A549 (cell line): Measurements from ENCODE around the gene OBSL1.

ENCODE experiments used
- ATOH8 ChIP-seq: fragments of 250-450 bp; sonication (Bioruptor Pico); IDR thresholded peaks from 2 replicates; pipeline ENCODE4 v1.5.0; 2020; ENCODE audit warnings: low read depth, mild to moderate bottlenecking, moderate library complexity
- BHLHE40 ChIP-seq: IDR thresholded peaks from 2 replicates; pipeline ENCODE4 v1.6.1; 2012; ENCODE audit warnings: low read depth, low read length, inconsistent platforms
- CEBPB ChIP-seq, 2 experiments: fragments of >200 bp in 1 of 2; sonication (Bioruptor Twin) in 1 of 2; formaldehyde crosslinking in 1 of 2; IDR thresholded peaks; 2 replicates each; pipeline ENCODE4 v1.6.1; 2012 to 2016
- CHD2 ChIP-seq: fragments of 150-350 bp; IDR thresholded peaks from 2 replicates; pipeline ENCODE4 v1.6.1; 2014; ENCODE audit warnings: low read length; ENCODE audit not compliant: partially characterized antibody
- CHD4 ChIP-seq: fragments of 200-600 bp; sonication (generic); IDR thresholded peaks from 2 replicates; pipeline ENCODE4 v1.6.1; 2016; ENCODE audit warnings: antibody characterized with exemption, mild to moderate bottlenecking, borderline replicate concordance
- EP300 ChIP-seq, 2 experiments: fragments of >200 bp; sonication (Bioruptor Twin); formaldehyde crosslinking; IDR thresholded peaks; 2 replicates in 1 of 2; 3 replicates in 1 of 2; pipeline ENCODE4 v1.6.1; 2016 to 2017
- JUN ChIP-seq, 2 experiments: fragments of >200 bp; sonication (Bioruptor Twin); formaldehyde crosslinking; IDR thresholded peaks; 2 replicates in 1 of 2; 3 replicates in 1 of 2; pipeline ENCODE4 v1.6.1; 2016 to 2017
- JUNB ChIP-seq: fragments of >200 bp; sonication (Bioruptor Twin); formaldehyde crosslinking; IDR thresholded peaks from 2 replicates; pipeline ENCODE4 v1.6.1; 2016
- NR3C1 ChIP-seq: fragments of >200 bp; sonication (Bioruptor Twin); formaldehyde crosslinking; IDR thresholded peaks from 3 replicates; pipeline ENCODE4 v1.6.1; 2017
- POLR2A ChIP-seq: IDR thresholded peaks from 2 replicates; pipeline ENCODE4 v1.6.1; 2012; ENCODE audit warnings: mild to moderate bottlenecking, low read length
- RFX5 ChIP-seq: fragments of 450-650 bp; IDR thresholded peaks from 2 replicates; pipeline ENCODE4 v1.7.1; 2014; ENCODE audit warnings: antibody characterized with exemption, mild to moderate bottlenecking, moderate library complexity
- SMC3 ChIP-seq: fragments of >200 bp; sonication (Bioruptor Twin); formaldehyde crosslinking; IDR thresholded peaks from 3 replicates; pipeline ENCODE4 v1.6.1; 2018; ENCODE audit warnings: inconsistent platforms
- TF ChIP-seq, protein P1 (sequence below): fragments of >200 bp; sonication (Bioruptor Twin); formaldehyde crosslinking; IDR thresholded peaks from 3 replicates; pipeline ENCODE4 v1.5.1; 2016

DNA sequence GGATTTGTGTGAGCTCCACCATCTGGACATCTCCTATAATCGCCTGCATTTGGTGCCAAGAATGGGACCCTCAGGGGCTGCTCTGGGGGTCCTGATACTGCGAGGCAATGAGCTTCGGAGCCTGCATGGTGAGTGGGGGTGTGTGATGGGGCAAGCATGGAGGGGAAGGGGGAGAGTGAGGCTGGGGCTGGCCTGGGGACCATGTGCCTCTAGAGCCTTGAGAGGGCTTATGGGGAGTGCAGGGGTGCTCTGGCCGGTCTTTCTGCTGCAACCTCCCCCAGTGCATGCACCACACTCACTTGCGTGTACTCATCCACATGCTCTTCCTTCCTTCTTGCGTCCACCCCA lies 34.2 kb upstream of the OBSL1 start:
- TF ChIP-seq, protein P1, sequence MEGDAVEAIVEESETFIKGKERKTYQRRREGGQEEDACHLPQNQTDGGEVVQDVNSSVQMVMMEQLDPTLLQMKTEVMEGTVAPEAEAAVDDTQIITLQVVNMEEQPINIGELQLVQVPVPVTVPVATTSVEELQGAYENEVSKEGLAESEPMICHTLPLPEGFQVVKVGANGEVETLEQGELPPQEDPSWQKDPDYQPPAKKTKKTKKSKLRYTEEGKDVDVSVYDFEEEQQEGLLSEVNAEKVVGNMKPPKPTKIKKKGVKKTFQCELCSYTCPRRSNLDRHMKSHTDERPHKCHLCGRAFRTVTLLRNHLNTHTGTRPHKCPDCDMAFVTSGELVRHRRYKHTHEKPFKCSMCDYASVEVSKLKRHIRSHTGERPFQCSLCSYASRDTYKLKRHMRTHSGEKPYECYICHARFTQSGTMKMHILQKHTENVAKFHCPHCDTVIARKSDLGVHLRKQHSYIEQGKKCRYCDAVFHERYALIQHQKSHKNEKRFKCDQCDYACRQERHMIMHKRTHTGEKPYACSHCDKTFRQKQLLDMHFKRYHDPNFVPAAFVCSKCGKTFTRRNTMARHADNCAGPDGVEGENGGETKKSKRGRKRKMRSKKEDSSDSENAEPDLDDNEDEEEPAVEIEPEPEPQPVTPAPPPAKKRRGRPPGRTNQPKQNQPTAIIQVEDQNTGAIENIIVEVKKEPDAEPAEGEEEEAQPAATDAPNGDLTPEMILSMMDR: no peak
- TF ChIP-seq SMC3 (no peak), CHD4 (no peak), ATOH8 (CRISPR knock-in tag) (no peak), CHD2 (no peak), POLR2A (no peak), JUN (IDR thresholded peaks at IDR 0.05) (no peak), EP300 (IDR thresholded peaks at IDR 0.05) (no peak), RFX5 (no peak), JUNB (no peak), BHLHE40 (no peak), CEBPB (IDR thresholded peaks at IDR 0.05) (no peak), NR3C1 (no peak)
